Measurements from ENCODE around the gene ARSA.
"Not testable (repeated sequence)": the region's sequence is repeated elsewhere in the genome, so short reads cannot be mapped to it uniquely, and the experiment has no call there.

DNA sequence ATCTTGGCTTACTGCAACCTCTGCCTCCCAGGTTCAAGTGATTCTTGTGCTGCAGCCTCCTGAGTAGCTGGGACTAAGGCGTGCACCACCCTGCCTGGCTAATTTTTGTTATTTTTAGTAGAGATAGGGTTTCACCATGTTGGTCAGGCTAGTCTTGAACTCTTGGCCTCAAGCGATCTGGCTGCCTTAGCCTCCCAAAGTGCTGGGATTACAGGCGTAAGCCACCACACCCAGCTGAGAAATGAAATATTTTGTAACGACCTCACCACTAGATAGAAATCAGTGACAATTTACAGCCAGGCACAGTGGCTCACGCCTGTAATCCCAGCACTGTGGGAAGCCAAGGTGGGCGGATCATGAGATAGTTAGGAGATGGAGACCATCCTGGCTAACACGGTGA lies 31.8 kb upstream of the ARSA start:
- TF ChIP-seq, protein P1, sequence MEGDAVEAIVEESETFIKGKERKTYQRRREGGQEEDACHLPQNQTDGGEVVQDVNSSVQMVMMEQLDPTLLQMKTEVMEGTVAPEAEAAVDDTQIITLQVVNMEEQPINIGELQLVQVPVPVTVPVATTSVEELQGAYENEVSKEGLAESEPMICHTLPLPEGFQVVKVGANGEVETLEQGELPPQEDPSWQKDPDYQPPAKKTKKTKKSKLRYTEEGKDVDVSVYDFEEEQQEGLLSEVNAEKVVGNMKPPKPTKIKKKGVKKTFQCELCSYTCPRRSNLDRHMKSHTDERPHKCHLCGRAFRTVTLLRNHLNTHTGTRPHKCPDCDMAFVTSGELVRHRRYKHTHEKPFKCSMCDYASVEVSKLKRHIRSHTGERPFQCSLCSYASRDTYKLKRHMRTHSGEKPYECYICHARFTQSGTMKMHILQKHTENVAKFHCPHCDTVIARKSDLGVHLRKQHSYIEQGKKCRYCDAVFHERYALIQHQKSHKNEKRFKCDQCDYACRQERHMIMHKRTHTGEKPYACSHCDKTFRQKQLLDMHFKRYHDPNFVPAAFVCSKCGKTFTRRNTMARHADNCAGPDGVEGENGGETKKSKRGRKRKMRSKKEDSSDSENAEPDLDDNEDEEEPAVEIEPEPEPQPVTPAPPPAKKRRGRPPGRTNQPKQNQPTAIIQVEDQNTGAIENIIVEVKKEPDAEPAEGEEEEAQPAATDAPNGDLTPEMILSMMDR (IDR thresholded peaks at IDR 0.05; ENCODE audit: extremely low read depth in 1 of 2, insufficient read depth in 1 of 2, low read depth in 1 of 2, low read length in 2 of 2), result not testable (repeated sequence)
- not testable (repeated sequence) for TF ChIP-seq POLR2AphosphoS5 (IDR thresholded peaks at IDR 0.05; ENCODE audit: insufficient read depth, low read depth, low read length); MYC (IDR thresholded peaks at IDR 0.05; ENCODE audit: low read depth, low read length); POLR2A (IDR thresholded peaks at IDR 0.05; ENCODE audit: low read depth, low read length); GATA2 (IDR thresholded peaks at IDR 0.05; ENCODE audit: insufficient read depth, insufficient read length, low read depth, low read length); MAX (IDR thresholded peaks at IDR 0.05; ENCODE audit: insufficient read depth, insufficient read length); EZH2 (IDR thresholded peaks at IDR 0.05; ENCODE audit: borderline replicate concordance, low read depth, low read length, severe bottlenecking); FOS (IDR thresholded peaks at IDR 0.05; ENCODE audit: borderline replicate concordance, insufficient read depth, low read length); JUN (IDR thresholded peaks at IDR 0.05; ENCODE audit: borderline replicate concordance, insufficient read depth, insufficient read length, low read depth)
